ENCODE results near the gene KIRREL3.

GRCh38 chr11:126734752-126735151, 265.8 kb downstream of the KIRREL3 start:
- no peak for TF ChIP-seq ZNF274 (IDR thresholded peaks at IDR 0.05; ENCODE audit: low read depth, low read length)
- no peak for TF ChIP-seq YY1 (IDR thresholded peaks at IDR 0.05; ENCODE audit: insufficient read depth, insufficient read length)

Measured in NT2/D1 (cell line).